Epidermal melanocyte (primary cell): Measurements from ENCODE around the gene CCDC137.
"Not testable (repeated sequence)": the region's sequence is repeated elsewhere in the genome, so short reads cannot be mapped to it uniquely, and the experiment has no call there.

Experiments used
- DNase-seq: peaks from one replicate; pipeline ENCODE4 v3.0.0; 2011; ENCODE audit warnings: low spot score; ENCODE audit not compliant: insufficient read length

The CCDC137 gene

DNA sequence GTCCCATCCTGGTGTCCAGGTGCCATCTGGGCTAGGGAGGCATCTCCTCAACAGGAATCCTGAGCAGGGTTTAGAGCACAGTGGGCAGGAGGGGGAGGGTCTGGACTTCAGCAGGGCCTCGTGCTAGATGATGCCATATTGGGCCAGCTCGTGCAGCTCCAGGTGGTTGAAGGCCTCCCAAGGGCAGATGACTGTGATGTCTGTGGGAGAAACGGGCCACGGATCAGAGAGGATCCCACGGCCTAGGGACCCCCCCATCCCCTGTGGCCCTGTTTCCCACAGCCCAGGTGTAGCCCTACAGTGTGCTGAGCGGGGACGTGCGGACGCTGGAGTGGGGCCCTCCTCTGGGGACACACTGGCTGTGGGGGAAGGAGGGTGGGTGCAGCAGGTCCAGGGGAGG, 15.6 kb upstream of the CCDC137 start:
- peak; percentile 15 for DNase-seq

DNA sequence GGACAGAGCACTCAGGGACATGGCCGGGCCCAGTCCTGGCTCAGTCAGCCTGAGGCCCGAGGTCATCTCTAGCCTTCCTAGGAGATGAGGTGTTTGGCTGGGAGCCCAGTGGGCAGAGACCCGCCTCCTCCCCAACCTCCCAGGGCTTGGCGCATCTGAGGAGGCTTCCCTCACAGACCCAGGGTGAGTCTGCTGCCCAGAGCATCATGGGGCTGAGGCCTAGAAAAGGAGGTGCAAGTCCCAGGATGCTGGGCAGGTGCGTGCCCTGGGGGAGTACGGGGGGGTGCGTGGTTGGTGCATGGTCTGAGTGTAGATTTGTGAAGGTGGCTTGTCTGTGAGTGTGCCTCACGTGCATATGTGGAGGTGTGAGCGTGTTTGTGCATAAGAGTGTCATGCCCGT, 14.8 kb upstream of the CCDC137 start:
- peak; percentile 44 for DNase-seq

DNA sequence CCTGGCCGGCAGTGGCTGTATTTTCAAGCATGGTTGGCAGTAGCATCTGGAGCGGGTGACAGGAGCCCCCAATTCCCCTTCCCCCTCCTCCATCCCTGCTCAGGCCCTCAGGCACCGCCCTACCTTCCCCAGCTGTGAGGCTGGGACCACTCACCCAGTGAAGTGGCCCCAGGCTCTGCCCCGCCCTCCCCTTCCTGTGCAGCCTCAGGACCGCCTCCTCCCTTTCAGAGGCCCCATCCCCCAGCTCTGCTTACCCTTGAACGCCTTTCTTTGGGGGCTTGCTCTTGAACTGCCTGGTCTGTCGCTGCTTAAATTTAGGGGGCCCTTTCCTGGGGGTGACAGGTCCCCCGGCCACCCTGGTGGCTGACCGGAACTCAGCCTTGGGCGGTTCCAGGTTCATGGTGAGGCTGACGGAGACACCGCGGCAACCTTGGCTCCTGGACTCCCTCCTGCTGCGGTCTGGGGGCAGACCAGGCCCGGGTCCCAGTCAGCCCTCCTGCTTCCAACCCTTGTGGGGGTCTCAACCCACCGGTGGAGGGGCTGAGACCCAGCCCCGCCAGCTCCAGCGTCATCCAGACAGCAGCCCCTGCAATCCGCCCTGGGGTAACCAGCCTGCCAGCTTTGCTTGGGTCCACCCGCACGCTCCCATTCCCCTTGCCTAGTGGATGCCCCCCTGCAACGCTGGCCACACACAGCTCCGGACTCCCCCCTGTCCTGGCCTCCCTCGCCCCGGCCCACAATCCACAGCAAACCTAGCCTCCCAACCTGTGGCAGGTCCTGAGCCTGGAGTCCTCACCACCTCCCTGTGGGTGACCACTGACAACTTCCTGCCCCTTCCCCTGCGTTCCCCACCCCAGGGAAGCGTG, 13.4 kb upstream of the CCDC137 start:
- peak; percentile 21 for DNase-seq

DNA sequence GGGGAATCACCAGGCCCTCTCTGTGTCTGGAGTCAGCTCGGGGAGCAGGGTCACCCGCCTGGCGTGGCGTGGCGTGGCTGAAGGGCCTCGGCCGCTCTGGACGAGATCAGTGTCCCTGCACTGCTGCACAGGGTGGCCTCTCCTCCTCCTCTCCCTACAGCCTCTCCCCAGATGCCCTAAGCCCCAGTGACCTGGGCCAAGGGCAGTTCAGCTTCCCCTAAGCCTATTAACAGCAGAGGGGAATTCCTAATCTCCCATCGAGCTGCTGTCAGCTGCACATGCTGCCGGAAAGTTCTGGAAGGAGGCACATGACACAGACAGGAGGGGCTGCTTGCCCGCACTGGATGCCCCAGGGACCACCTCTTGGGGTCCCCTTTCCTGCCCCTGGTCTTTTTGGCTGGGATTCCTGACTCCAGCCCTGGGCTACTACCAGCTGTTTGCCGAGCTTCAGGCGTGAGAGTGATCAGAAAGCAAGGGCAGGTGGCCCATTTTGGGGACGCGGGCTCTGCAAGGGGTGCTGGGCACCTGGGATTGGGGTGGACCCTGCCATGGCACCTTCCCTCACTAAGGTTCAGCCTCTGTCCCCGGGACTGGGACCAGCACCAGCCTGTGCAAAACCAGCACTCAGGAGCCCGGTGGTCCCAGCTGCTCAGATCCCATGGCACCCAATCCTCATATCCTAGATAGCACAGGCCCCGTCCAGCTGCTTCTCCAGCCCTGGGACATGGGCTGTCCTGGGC, 11.0 kb upstream of the CCDC137 start:
- DNase-seq: no peak

DNA sequence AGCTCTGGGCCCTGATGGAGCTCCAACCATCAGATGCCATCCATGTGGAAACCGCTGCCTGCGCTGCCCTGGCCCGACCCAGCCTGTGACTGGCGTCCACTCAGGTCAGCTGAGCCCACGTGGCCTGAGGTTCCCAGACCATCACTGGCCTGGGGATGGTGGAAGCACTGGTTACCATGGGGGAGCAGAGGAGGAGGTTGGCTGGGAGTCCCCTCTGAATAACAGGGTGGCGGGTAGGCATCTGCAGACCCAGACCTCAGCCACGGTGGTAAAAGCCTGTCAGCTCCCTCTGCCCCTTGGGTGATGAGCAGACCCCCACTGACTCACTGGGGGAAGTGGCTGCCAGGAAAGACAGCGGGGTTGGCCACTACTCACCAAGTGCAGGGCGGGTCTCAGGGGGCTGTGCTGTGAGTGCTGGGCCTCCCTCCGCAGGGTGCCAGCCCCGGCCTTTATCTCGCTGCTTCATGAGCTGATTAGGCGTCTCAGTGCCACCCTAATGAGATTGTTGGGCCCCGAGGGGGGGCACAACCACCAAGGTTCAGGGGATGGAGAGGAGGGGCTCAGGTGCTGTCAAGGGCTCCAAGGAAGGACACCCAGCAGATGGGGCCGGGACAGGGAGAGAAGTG, 10.3 kb upstream of the CCDC137 start, which contains the start of gene PDE6G:
TSS of gene PDE6G (minus strand) at position 425 of the 626 bp plus-strand sequence. CDS start 3,237 bp downstream, outside the sequence.
- no peak for DNase-seq

DNA sequence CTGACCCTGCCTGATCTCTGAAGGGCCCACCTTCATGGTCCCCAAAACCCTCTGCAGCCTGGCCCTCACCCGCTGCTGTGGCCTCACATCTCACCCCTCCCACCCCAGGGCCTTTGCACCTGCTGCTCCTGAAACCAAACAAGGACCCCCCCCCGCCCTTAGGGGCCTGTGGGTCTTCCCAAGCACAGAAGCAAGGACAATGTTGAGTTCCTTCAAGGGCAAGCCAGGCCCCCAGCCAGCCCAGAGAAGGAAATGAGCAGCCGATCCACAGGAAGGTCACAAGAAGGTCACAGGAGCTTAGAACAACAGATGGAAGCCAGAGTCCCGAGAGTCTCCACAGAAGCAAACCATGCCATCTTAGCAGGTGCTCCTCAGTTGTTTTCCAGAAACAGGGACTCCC, 9.7 kb upstream of the CCDC137 start:
- no peak for DNase-seq

DNA sequence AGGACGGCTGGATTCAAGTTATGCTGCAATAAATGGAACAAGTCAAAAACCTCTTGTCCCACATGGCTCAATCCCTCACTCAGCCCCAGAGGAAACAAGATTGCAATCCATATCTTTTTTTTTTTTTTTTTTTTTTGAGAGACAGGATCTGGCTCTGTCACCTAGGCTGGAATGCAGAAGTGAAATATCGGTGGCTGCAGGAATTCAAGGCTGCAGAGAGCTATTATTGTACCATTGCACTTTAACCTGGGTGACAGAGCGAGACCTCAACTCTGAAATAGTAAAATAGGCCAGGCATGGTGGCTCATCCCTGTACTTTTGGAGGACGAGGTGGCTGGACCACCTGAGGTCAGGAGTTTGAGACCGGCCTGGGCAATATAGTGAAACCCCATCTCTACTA, 7.5 kb upstream of the CCDC137 start:
- DNase-seq: no peak

DNA sequence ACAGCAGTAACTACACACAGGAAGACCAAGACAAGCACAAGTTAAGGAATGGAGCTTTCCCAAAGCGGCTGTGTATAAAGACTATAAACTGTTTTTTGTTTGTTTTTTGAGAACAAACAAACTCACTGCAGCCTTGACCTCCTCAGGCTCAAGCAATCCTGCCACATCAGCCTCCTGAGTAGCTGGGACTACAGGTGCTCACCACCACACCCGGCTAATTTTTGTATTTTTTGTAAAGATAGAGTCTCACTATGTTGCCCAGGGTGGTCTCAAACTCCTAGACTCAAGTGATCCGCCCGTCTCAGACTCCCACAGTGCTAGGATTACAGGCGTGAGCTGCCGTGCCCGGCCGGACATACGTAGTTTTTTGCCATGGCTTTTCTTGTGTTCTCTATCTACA, 6.1 kb upstream of the CCDC137 start:
- DNase-seq: no peak

DNA sequence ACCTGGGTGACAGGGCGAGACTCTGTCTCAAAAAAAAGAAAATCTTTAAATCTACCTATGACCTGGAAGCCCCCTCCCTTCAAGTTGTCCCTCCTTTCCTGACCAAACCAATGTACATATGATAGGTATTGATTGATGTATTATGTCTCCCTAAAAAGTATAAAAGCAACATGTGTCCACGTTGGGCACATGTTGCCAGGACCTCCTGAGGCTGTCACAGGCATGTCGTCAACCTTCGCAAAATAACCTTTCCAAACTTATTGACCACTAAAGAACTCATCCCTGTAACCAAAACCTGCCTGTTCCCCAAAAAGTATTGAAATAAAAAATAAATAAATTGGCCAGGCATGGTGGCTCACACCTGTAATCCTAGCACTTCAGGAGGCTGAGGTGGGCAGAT, 4.5 kb upstream of the CCDC137 start:
- DNase-seq: no peak

DNA sequence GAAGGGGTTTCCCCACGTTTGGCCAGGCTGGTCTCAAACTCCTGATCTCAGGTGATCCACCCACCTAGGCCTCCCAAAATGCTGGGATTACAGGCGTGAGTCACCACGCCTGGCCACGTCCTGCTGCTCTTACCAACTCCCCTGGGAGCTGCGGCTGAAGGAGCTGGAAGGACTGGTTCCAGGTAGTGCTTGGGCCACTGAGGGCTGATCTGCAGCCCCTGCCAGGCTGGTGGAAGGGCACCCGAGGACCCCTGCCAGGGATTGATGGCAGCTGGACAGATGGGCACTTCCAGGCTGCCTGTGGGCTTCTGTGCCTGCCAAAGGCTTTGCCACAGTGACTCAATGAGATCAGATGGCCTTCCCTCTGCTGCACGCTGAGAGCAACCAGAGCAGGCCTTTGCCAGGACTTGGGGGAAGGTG, 2.5 kb upstream of the CCDC137 start:
- DNase-seq: no peak

DNA sequence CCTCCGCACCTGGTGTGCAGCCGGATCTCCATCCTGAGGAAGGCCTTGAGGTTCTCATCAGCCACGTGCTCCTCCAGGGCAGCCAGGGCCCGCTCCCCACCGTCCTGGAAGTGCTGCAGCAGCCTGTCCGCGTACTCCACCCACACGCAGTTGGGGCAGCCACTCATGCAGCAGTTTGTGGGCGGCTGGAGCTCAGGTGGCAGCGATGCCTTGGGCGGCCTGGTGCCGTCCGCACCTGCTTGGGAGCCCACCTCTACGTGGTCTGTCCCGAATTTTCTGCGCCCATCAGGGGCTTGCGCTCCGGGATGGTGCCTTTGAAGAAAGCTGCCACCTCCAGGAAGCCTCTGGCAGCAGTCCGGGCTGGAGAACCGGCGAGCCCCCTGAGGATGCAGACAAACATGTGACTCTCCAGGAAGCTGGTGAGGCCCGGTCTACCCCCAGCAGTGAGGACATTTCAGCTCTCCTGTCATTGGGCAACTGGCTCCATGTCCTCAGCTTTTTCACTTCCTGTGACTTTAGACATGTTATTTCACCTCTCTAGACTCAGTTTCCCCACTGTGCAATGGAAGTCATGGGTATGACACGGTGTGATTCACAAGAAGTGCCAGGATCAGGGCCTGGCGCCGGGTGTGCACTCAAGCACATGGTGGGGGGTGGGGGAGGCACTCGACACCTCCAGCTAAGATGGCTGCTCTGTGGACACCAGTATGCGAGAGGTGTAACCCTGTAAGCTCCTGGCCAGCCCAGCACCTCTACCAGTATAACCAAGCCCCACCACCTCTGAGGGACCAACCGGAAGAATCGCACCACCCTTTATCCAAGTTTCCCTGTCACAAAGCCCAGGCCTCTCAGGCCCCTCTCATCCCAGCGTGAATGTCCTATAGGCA, 1.1 kb upstream of the CCDC137 start:
- no peak for DNase-seq

DNA sequence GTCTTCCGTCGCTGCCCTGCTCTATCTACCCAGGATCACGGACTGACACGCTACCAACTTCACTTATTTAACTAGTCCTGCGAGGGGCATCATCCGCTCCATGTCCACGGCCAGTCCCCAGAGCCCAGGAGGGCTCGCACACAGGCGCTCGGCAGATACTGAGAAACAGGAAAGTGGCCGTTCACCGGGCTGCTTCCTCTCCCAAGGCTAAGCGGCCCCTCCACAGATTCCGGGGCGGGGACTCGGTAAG, 520 bp upstream of the CCDC137 start:
- DNase-seq: no peak

DNA sequence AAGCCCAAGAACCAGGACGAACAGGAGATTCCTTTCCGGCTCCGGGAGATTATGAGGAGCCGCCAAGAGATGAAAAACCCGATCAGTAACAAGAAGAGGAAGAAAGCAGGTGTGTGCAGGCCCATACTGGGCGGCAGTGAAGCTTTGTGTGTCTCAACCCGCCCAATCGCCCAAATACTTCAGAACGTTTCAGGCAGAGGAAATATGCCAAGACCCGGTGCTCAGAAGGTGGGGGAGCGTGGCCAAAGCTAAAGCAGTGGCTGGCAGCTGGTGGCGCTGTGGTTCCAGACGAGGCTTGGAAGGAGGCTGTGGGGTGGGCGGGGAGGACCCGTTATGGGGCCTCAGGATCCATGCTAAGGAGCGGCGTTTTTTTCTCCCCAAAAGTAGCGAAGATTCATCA, 1.2 kb downstream of the CCDC137 start:
- no peak for DNase-seq

DNA sequence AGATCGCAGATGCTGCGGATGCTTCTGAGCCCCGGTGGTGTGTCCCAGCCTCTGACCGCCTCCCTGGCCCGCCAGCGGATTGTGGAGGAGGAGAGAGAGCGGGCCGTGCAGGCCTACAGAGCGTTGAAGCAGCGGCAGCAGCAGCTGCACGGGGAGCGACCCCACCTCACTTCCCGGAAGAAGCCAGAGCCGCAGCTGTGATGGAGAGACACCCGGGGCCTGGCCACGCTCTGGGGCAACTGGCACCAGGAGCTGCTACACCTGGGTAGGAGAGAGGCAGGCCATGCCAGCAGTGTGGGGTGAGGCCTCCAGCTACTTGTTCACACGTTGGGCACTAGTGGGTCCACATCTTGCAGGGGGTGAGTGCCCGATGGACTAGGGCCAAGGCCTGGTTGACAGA, 6.0 kb downstream of the CCDC137 start:
- no peak for DNase-seq

DNA sequence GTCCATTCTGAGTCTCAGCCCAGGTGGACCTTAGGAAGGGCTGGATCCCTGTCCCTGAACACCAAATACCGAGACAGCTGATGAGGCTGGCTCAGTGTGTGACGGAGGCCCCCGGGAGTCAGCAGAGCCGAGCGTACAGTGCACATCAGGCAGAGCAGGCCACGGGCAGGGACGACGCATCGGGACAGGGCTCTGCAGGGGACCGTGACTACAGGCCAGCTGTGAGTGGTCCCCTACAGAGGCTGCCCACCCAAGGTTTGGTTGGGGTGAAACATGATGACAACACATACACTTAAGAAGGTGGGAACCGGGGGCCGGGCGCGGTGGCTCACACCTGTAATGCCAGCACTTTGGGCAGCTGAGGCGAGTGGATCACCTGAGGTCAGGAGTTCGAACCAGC, 6.4 kb downstream of the CCDC137 start:
- no peak for DNase-seq

DNA sequence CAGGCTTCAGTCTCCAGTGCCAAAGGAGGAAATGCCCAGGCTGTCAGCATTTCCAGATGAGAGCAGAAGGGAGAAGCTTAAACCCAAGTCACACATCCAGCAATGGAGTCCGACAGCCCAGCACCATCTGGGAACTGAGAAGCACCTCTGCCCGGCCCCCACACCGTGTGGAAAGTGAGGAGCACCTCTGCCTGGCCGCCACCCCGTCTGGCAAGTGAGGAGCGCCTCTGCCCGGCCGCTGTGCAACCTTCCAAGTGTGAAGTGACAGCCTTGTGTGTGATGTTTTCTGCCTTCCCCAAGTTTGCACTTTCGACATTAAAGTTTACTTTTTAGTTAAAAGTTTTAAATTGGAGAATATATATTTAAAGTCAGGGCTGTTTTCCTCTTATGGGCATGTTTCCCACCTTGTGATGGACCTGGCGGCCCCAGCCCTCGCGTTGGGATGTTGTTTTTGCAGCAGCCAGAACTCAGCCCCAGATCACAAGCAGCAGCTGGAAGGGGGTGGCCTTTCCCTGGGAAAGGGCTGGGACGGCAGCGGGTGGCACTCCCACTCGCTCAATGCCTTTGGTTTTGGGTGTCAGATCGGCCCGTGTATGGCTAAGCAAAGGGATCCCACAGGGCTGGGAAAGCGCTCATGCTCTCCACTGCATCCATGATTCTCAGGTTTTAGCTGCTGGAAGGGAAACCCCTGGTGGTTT, 7.2 kb downstream of the CCDC137 start:
- DNase-seq: no peak

DNA sequence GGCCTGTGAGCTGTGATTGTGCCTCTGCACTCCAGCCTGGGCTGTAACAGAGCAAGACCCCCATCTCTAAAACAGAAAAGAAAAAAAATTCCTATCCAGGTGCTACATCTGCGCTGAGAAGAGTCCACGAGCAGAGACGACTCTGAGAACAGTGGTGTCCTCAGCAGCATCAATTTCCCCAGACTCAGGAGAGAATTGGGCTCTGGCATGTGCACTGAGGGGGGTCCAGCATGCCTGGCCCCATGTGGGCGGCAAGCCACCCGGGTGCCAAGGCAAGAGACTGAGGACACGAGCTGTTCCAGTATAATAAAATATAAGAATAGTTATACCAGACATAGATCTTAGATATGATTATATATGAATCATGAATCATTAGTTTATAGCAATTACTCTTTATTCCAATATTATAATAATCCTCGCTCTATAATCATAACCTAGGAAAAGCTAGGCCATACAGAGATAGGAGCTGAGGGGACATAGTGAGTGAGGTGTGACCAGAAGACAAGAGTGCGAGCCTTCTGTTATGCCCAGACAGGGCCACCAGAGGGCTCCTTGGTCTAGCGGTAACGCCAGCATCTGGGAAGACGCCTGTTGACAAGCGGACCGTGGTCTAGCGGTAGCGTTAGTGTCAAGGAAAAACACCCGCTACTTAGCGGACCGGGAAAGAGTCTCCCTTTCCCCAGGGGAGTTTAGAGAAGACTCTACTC, 9.1 kb downstream of the CCDC137 start:
- not testable (repeated sequence) for DNase-seq

DNA sequence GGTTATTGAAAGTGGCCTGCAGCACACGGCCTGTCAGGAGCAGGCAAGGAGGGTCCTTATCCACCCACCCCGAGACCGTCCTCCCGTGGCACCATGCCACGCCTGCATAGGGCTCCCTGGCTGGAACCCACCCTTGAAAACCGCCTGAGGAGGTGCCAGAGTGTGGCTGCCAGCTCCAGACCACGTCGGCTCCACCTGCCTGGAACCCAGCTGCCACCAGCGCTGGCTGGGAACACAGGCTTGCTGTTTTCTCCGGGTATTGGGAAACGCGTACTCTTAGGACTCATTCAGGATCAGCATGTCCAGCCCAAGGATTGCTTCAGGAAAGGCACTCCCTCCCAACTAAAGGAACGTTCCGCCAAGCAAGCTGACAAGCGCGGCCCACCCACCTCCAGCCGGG, 10.4 kb downstream of the CCDC137 start:
- DNase-seq: no peak

DNA sequence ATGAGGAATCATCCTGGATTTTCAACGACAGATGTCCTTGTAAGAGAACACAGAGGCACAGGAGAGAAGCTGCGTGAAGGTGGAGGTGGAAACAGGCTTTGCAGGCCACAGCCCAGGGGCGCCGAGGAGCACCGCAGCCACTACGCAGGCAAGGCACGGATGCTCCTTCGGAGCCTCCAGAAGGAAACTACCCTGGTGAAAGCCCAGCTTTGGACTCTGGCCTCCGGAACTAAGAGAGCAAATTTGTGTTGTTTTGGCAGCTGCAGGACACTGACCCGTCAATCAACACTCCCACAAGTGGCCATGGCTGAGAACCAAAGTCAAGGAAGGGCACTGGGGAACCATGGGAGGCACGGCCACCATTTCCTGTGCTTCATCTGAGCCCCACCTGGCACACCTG, 13.6 kb downstream of the CCDC137 start:
- DNase-seq: no peak

DNA sequence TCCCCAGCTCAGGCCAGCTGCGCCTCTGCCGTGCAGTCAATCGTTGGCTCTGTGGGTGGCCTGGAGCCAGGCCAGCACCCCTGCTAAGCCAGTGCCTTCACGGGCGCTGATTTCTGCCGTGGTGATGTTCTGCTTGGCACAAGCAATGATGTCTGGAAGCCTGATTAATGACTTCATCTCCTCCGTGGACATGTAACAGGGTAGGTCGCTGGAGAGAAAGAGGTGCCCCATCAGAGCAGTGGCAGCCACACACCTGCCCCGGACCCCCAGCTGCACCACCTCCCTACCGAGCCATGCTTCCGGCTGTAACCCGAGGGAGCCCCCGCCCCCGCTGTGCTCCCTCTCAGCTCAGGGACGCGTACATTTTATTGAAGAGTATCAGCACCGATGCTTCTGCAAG, 15.1 kb downstream of the CCDC137 start:
- DNase-seq: no peak
